Peyer's patch (tissue), 4 donors: Measurements from ENCODE around the gene RUBCN.

Experiments used
- CTCF ChIP-seq, 6 experiments: fragments of 450-650 bp in 4 of 6; fragments of 200-600 bp in 2 of 6; sonication (generic) in 1 of 6; IDR thresholded peaks; one replicate each; pipeline ENCODE4 v1.5.1; 2017 to 2019; ENCODE audit warnings: antibody characterized with exemption in 6 of 6, mild to moderate bottlenecking in 3 of 6, moderate library complexity in 1 of 6
- POLR2A ChIP-seq, 2 donors: fragments of 450-650 bp; IDR thresholded peaks; one replicate each; pipeline ENCODE4 v1.5.1; 2017; ENCODE audit warnings: antibody characterized with exemption in 2 of 2, mild to moderate bottlenecking in 2 of 2, moderate library complexity in 2 of 2

GRCh38 chr3:197673170-197673569, 63.5 kb downstream of the RUBCN start:
- TF ChIP-seq CTCF (IDR thresholded peaks at IDR 0.05) (no peak), POLR2A (IDR thresholded peaks at IDR 0.05) (no peak)
